SJSA1 (cell line): ENCODE data around the gene SNTG2. TPM values are rescaled to one million over a fixed set of nuclear protein-coding genes. Genes with fewer than 3 reads are reported as not detected.

ENCODE experiments used
- DNase-seq, 2 experiments: peaks; one replicate each; pipeline ENCODE4 v3.0.0-alpha.2; 2015 to 2020; ENCODE audit warnings: low spot score in 2 of 2, low read depth in 1 of 2
- H3K27ac ChIP-seq: fragments of 250-450 bp; sonication (Bioruptor Pico); 2 replicates; pipeline ENCODE4 v1.5.1; 2020; ENCODE audit warnings: mild to moderate bottlenecking, moderate library complexity
- H3K27me3 ChIP-seq: fragments of 250-450 bp; sonication (Bioruptor Pico); replicated peaks from 2 replicates; pipeline ENCODE4 v1.5.1; 2020; ENCODE audit warnings: mild to moderate bottlenecking, moderate library complexity
- H3K36me3 ChIP-seq: fragments of 250-450 bp; sonication (Bioruptor Pico); 2 replicates; pipeline ENCODE4 v1.5.1; 2020; ENCODE audit warnings: mild to moderate bottlenecking
- H3K4me1 ChIP-seq: fragments of 250-450 bp; sonication (Bioruptor Pico); replicated peaks from 2 replicates; pipeline ENCODE4 v1.6.1; 2021; ENCODE audit warnings: mild to moderate bottlenecking
- H3K4me3 ChIP-seq: fragments of 250-450 bp; sonication (Bioruptor Pico); 2 replicates; pipeline ENCODE4 v1.5.1; 2020; ENCODE audit warnings: mild to moderate bottlenecking
- H3K9me3 ChIP-seq: fragments of 250-450 bp; sonication (Bioruptor Pico); replicated peaks from 2 replicates; pipeline ENCODE4 v1.5.1; 2020; ENCODE audit warnings: mild to moderate bottlenecking
- total RNA-seq: library from RNA; depleted of rRNA; stranded (reverse); fragments of >200 nt; shearing (Covaris generic); gene quantifications from 2 replicates; pipeline ENCODE4 v1.2.3, GENCODE V29; 2014

SNTG2 gene
- total RNA-seq, 1 experiment from 2014 or later, result 8.7 TPM

DNA sequence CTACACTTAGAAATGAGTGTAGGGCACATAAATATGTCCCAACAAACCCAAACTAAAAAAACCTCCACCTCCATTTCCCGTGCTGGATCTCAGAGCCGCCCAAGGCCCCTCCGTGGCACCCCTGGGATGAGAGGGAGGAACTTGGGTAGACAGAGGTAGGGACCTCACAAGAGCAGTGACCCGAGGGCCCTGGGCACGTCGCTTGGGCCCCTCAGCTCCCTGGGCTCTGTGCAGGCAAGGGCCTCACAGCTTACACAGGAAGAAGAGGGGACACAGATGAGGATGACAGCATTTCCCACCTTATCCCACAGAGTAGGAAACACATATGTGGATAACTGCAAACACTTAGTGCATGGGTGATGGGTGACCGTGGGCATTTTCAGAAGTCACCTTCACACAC, 368.7 kb downstream of the SNTG2 start:
- no peaks in the 10 kb centered on the region for H3K27me3 ChIP-seq
- H3K9me3 ChIP-seq, result no peaks in the 10 kb centered on the region
- no peak overlapping the region for H3K4me3 ChIP-seq
- DNase-seq, result no peak
- H3K27ac ChIP-seq, result no peak overlapping the region
- no peaks in the 10 kb centered on the region; the same call in 1 of the 2 replicates for H3K4me1 ChIP-seq
- no peaks in the 10 kb centered on the region for H3K36me3 ChIP-seq

DNA sequence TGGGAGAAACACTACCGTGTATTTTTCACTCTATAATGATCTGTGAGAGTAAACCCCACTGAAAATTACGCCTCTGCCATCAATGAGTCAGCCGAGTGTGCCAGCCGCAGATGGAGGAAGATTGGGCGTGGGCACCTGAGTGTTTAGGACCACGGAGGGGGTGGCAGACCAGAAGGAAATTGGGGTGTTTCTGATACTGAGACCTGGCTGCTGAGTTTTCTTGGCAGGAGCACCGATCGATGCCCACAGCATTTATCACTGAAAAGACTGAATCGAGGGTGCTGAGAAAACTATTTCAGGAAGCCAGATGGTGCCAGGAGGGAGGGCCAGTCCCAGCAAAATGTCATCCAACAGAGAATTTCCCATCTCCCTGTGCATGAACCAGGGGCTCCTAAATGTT, 370.7 kb downstream of the SNTG2 start:
- no peak for DNase-seq
- no peaks in the 10 kb centered on the region for H3K36me3 ChIP-seq
- no peaks in the 10 kb centered on the region; the same call in 1 of the 2 replicates for H3K4me1 ChIP-seq
- H3K9me3 ChIP-seq, result no peaks in the 10 kb centered on the region
- no peak overlapping the region for H3K4me3 ChIP-seq
- H3K27me3 ChIP-seq, result no peaks in the 10 kb centered on the region
- no peak overlapping the region for H3K27ac ChIP-seq

DNA sequence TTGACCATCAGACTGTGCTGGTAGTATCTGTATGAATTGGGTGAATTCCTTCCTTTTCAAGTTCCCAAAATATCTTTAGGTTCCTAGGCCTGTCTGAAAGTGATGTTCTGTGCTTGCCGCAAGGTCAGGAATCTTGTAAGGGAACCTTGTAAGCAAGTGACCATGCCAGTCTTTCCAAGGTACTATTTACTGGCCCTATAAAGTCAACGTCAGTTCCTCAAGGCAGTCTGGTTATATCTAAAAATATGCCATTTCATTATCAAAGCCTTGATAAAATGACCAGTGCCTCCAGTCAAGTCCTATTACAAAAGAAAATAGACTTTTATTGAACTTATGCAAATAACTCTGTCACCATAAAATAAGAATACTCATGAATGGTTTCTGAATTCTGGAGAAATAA, 374.2 kb downstream of the SNTG2 start:
- no peak overlapping the region for H3K4me3 ChIP-seq
- no peaks in the 10 kb centered on the region for H3K36me3 ChIP-seq
- H3K27me3 ChIP-seq, result no peaks in the 10 kb centered on the region
- H3K27ac ChIP-seq, result no peak overlapping the region
- DNase-seq, result no peak
- no peaks in the 10 kb centered on the region for H3K4me1 ChIP-seq
- H3K9me3 ChIP-seq, result no peaks in the 10 kb centered on the region

DNA sequence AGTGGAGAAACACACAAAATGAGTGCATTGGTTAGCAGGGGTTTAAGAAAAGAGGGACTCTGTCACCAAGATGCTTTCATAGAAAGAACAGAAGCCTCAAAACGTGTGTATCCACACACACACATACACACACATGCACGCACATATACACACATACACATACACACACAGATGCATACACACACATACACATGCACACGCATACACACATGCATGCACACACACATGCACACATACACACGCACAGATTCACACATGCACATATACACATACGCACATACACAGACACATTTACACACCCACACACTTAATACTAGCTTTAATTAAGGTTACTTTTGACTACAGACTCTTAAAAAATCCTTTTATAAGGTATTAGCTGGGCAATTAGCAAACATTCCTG, 378.0 kb downstream of the SNTG2 start:
- Histone ChIP-seq H3K27me3 (no peaks in the 10 kb centered on the region), H3K36me3 (no peaks in the 10 kb centered on the region), H3K4me1 (no peaks in the 10 kb centered on the region), H3K27ac (no peak overlapping the region), H3K9me3 (no peaks in the 10 kb centered on the region), H3K4me3 (no peak overlapping the region)
- no peak for DNase-seq

DNA sequence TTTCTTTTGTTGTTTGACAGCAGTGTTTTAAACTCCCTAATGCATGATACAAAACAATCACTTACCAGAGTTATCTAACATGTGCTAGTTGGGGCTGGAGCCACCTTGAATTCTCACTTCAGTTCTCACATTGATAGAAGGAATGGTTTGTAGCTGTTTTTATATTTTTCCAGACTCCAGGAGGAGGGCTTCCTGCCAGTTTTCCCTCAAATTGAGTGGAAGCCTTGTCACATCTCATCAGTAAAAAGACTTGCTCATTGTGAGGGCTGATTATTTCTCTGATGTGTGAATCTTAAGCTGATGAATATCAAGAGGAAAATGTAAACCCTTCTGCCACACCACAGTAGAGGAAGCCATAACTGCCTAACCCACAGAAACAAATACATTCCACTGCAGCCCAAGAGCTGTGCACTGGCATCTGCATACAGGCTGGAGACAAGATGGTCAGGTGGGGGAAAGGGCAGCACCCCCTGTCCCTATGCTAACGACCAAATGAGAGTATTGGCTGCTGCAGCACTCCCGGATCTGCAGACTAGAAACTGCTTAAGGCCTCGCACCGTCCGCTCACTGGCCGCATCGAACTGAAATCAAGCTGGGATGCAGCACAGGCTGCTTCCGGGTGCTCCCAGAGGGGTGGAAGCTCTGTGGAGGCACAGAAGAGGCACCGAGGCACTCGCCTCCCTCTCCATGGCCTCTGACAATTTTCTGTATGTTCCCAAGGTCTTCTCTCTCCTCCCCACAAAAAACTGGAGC, 388.9 kb downstream of the SNTG2 start:
- H3K4me3 ChIP-seq, result no peak overlapping the region
- no peak for DNase-seq
- H3K27me3 ChIP-seq, result no peaks in the 10 kb centered on the region
- no peaks in the 10 kb centered on the region for H3K36me3 ChIP-seq
- H3K27ac ChIP-seq, result no peak overlapping the region
- H3K4me1 ChIP-seq, result peaks cover 16% of the 10 kb centered on the region
- no peaks in the 10 kb centered on the region for H3K9me3 ChIP-seq

DNA sequence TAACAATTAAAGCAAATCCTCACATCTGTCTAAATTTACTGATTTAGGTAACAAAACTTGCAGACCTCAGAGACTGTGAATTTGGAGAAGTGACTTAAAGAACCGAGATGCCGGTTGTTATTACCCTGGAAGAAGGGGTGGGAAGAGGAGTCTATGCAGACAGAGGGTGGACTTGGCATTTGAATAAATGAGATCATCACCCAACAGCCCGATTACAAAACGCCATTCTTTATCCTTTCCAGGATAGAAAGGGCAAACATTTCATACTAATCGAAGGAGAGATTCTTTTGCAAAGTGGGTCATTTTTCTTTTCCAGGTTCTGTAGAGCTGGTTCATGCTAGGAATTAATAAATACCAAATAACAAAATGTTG, 389.5 kb downstream of the SNTG2 start:
- H3K36me3 ChIP-seq, result no peaks in the 10 kb centered on the region
- no peak for DNase-seq
- H3K4me1 ChIP-seq, result peaks cover 16% of the 10 kb centered on the region
- no peak overlapping the region for H3K4me3 ChIP-seq
- H3K27me3 ChIP-seq, result no peaks in the 10 kb centered on the region
- H3K9me3 ChIP-seq, result no peaks in the 10 kb centered on the region
- no peak overlapping the region for H3K27ac ChIP-seq

DNA sequence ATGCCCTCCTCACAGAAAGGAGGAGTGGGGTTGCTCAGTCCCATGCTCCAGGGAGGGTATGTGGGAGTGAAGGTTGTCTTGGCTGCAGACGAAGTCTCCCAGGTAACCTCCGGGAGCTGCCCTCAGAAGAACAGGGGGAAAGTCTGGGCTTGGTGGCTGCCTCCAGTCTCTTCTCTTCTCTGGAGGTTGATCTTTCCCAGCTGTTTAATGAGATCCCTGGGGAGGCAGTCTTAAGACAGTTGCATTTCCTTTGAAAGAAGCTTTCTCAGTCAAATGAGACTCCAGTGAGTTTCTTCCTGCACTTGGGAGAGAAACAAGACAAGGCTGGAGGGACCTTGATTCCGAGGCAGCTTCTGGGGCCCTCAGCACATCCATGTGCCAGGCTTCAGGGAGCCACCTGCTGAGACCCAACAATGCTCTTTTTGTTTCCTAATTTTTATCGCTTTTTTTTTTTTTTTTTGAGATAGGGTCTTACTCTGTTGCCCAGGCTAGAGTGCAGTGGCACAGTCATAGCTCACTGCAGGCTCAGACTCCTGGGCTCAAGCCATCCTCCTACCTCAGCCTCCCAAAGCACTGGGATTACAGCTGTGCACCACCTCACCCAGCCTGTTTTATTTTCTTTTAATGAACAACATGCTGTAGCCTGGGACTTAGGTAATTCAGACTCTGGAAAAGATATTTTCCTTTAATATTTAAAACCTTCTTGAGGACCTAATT, 390.9 kb downstream of the SNTG2 start:
- H3K4me3 ChIP-seq, result no peak overlapping the region
- no peaks in the 10 kb centered on the region for H3K36me3 ChIP-seq
- no peak overlapping the region for H3K27ac ChIP-seq
- H3K9me3 ChIP-seq, result no peaks in the 10 kb centered on the region
- H3K27me3 ChIP-seq, result no peaks in the 10 kb centered on the region
- DNase-seq, result no peak
- H3K4me1 ChIP-seq, result peaks cover 16% of the 10 kb centered on the region

DNA sequence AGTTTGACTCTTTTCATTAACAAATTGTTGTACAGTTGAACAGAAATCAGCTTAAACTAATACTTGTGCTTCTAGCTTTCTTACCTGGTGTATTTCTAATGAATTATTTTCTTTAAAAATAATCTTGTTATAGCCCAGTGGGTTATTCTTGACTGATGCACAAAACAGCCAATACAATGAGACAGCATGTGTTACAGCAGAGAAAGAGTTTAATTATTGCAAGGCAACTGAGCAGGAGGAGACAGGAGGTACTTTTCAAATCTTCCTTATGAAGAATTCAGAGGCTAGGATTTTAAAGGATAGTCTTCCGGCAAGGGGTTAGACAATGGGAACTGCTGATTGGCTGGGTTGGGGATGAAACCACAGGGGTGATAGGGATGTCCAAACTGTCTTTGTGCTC, 398.1 kb downstream of the SNTG2 start:
- Histone ChIP-seq H3K36me3 (no peaks in the 10 kb centered on the region), H3K27me3 (no peaks in the 10 kb centered on the region), H3K9me3 (no peaks in the 10 kb centered on the region), H3K4me1 (no peaks in the 10 kb centered on the region), H3K4me3 (no peak overlapping the region), H3K27ac (no peak overlapping the region)
- DNase-seq, result no peak

DNA sequence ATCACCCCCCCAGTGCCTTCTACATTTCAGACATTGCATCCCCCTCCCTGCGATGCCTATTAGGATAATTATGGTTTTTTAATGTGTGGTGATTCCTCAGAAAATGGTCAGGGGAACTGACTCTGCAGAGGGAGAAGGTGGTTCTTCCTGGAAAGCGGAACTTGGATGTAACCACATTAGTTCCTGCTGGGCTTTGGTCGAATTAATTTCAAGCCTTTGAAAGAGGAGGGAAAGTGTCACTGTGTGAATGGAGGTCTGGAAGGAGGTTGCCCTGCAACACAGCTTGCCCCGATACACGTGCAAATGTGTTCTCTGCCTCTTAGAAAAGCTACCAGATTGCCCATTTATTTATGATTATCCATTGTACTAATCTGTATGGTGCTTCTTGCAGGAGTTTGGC, 399.5 kb downstream of the SNTG2 start:
- Histone ChIP-seq H3K9me3 (no peaks in the 10 kb centered on the region), H3K36me3 (no peaks in the 10 kb centered on the region), H3K4me1 (no peaks in the 10 kb centered on the region), H3K27me3 (no peaks in the 10 kb centered on the region), H3K27ac (no peak overlapping the region), H3K4me3 (no peak overlapping the region)
- no peak for DNase-seq

DNA sequence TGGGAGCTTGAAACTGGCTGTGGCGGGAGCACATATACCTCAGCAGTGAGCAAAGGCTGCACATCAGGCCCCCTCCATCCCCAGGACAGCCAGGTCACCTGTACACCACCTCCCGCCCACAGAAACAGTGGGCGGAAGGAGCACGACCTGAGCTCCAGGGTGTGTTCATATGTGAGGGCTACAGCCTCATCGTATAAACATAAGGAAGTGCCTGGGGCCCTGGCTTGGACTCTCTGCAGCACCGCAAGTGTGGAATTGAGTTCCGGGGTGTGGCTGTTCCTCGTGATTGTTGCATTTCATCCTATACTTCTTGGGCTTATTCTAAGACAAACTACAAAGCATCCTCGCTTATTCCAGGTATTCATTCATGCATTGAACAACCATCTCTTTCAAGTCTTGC, 402.5 kb downstream of the SNTG2 start:
- no peaks in the 10 kb centered on the region for H3K4me1 ChIP-seq
- H3K36me3 ChIP-seq, result no peaks in the 10 kb centered on the region
- H3K27ac ChIP-seq, result no peak overlapping the region
- DNase-seq, result no peak
- H3K27me3 ChIP-seq, result no peaks in the 10 kb centered on the region
- H3K4me3 ChIP-seq, result no peak overlapping the region
- H3K9me3 ChIP-seq, result no peaks in the 10 kb centered on the region; the same call in 1 of the 2 replicates

DNA sequence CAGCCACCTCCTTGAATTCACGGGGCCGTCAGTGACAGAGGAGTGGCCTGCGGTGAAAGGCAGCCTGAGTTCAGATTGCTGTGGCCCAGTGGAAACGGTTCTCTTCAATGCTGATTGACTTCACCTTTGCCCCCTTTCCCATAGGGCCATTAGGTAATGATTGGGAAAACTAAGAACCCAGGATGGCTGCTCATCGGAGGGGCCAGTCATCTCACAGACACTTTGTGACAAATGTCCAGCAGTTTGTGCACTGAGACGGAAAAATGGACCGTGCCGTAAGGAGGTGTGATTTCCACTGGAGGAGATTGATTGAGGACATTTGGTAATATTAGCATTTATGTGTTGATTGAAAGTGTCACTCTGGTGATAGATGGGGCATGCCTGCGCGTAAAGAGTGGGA, 402.9 kb downstream of the SNTG2 start:
- H3K27ac ChIP-seq, result no peak overlapping the region
- H3K9me3 ChIP-seq, result no peaks in the 10 kb centered on the region; the same call in 1 of the 2 replicates
- no peaks in the 10 kb centered on the region for H3K4me1 ChIP-seq
- no peaks in the 10 kb centered on the region for H3K36me3 ChIP-seq
- H3K4me3 ChIP-seq, result no peak overlapping the region
- no peaks in the 10 kb centered on the region for H3K27me3 ChIP-seq
- no peak for DNase-seq

DNA sequence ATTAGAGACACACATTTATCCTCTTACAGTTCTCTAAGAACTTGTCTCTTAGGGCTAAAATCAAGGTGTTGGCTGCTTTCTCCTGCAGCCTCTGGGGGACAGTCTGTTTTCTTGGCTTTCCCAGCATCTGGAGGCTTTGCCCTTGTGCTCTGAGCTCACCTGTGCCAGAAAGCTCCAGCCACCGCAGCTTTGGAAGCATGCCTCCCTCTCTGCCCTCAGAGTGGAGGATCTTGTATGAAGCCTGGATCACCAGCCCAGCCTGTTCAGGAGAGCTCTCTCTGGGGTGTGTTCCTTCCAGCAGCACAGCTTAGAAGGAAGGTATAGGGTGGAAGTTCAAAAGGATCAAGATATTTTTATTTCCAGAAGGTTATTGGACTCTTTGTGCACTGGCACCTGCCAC, 409.5 kb downstream of the SNTG2 start:
- no peak for DNase-seq
- Histone ChIP-seq H3K4me3 (no peak overlapping the region), H3K4me1 (no peaks in the 10 kb centered on the region), H3K27me3 (no peaks in the 10 kb centered on the region), H3K9me3 (no peaks in the 10 kb centered on the region; the same call in 1 of the 2 replicates), H3K27ac (no peak overlapping the region), H3K36me3 (no peaks in the 10 kb centered on the region)

DNA sequence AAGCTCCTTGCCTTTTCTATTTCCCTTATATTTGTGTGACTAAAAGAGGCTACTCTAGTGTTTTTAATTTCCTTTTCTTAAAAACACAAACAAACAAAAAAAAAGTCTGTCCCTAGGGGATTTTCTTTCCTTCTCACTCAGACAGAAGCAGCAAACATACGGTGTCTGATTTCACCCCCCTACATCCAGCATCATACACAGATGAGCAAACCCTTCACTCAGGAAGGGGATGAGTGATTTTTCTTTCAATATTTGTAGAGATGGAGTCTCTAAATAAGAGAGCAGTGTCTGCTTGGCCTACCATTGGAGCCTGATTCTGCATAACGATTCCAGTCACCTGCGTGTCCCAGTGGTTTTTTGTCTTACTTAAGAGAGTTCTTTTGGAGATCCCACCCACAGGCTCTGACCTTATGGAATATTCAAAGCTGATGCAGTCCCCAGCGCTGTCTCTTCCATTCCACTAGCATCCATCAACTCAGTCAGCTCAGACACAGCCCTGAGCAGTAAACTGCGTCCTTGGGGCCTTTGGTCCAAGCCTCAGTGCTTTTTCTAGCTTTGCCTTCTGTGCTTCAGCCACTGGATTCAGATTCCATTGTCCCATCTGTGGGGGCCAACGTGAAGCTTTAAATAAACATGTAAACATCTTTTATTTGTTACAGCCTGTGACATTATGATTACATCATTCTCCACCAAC, 410.1 kb downstream of the SNTG2 start:
- no peaks in the 10 kb centered on the region; the same call in 1 of the 2 replicates for H3K9me3 ChIP-seq
- H3K36me3 ChIP-seq, result no peaks in the 10 kb centered on the region
- no peaks in the 10 kb centered on the region for H3K27me3 ChIP-seq
- DNase-seq, result no peak
- no peaks in the 10 kb centered on the region for H3K4me1 ChIP-seq
- no peak overlapping the region for H3K4me3 ChIP-seq
- no peak overlapping the region for H3K27ac ChIP-seq

DNA sequence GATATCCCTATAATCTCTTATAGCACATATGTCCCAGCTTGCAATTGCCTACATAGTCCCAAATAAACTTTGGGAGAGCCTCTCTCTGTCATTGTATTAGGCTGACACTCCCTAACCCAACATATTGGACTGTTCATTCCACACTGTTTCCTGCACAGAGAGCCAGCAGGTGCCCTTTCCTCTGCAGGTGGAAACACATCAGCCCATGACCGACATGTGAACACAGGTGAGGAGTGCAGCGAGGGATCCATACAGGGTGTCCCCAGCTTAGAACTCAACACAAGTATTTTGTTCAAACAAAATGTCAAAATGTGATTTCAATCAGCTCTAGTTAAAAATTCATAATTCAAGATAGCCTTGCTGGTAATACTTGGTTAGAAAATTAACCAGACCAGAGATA, 412.7 kb downstream of the SNTG2 start:
- no peaks in the 10 kb centered on the region for H3K9me3 ChIP-seq
- no peak for DNase-seq
- H3K4me1 ChIP-seq, result no peaks in the 10 kb centered on the region
- no peaks in the 10 kb centered on the region for H3K27me3 ChIP-seq
- no peaks in the 10 kb centered on the region for H3K36me3 ChIP-seq
- H3K27ac ChIP-seq, result no peak overlapping the region
- no peak overlapping the region for H3K4me3 ChIP-seq
